SIG-M5 treated with dmso at 0.1 percent for 504 hours (cell line): ENCODE results near the gene GATAD2A.
"Not testable (repeated sequence)": the region's sequence is repeated elsewhere in the genome, so short reads cannot be mapped to it uniquely, and the experiment has no call there.

Experiments used
- DNase-seq: peaks from one replicate; lab custom pipeline; 2025; ENCODE audit not compliant: unreplicated experiment; lab: John Stamatoyannopoulos, UW

The GATAD2A gene

DNA sequence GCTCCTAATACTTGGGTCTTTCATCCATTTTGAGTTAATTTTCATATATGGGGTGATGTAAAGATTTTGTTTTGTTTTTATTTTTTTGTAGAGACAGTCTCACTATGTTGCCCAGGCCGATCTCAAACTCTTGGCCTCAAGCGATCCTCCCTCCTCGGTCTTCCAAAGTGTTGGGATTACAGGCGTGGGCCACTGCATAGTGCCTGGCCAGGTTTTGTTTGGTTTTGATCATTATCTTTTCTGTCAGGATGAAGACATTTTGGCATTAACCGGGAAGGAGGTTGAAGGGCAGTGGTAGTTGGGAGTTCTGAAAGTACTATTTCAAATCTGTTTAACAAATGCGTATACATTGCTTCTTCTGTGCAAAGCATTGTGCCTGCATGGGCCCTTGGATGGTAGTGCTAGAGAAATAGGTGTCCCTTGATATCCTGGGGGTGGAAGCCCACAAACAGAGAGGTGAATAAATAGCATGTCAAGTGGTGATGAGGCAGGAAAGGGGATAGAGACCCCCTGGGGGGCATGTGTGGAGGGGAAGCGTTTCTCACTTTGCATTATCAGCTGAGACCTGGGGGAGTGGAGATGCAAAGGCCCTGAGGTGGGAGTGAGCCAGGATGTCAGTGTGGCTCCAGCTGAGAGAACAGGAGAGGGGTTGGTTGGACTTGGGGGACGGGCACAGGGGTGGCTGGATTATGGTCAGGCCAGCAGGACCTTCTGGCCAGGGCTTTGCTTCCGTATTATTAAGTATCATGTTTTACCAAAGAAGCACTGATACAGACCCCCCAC lies 41.4 kb downstream of the GATAD2A start:
- no peak for DNase-seq

DNA sequence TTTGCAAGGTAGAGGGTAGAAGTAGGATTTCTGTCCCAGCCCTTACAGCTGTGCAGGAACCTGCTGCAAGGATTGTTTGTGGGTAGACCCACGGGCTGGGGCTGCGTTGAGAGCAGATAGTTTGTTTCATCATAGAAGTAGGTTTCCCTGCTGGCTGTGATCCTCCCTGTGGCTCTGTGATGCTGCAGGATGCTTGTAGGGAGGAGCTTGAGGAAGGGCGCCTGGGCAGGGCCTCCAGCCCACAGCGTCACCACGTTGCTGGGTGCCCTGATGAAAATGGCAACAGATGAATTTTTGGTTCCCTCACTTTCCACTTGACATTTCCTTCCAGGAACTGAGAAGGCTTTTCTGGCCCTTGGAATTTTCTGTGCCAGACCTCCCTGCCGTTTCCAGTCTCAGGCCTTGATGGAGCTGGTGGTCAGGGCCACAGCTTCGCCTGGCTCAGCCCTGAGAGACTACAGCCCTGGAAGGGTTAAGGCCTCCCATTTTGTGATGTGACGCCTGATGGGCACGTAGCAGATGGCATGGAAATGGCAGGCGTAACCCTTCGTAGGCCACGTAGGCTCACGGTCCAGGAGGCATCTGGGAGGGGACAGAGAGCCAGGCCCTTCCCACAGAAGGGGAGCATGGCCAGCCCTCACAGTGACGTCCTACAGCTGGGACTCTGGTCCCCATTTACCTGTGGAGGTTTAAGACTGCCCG lies 42.2 kb downstream of the GATAD2A start:
- no peak for DNase-seq

- no peak for DNase-seq
These were observed 42.7 kb downstream of the GATAD2A start for GRCh38 chr19:19448238-19448544.

DNA sequence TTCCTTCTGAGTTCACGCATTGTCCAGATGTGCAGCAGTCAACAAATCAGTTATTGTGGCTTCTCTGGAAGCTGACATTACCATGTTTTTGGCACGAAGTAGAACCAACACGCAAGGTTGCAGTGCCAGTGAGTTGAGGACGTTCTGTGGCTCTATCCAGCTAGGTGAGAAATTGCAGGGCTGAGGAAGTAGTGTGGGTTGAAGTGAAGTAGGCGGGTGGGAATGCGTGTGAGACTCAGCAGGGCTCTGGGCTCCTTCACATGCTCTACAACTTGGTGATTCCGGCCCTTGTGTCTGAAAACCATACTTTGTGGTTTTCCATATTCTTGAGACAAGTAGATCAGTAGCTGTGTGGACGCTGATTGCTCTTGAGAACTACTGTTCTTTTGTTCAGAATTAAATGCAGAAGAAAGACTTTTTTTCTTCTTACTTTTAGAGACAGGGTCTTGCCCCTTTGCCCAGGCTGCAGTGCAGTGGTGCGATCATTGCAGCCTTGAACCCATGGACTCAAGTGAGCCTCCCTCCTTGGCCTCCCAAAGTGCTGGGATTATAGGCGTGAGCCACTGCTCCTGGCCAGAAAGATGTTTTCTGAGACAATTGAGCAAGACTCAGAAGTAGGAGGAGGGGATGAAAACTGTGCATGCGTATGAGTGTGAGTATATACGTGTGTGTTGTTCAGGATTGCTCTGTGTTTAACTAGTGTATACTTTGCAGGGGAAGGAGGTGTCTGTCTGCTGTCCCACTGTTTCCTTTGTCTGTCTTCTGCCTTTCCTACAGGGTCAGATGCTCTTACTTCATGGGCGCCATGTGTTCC lies 46.2 kb downstream of the GATAD2A start:
- DNase-seq = no peak

DNA sequence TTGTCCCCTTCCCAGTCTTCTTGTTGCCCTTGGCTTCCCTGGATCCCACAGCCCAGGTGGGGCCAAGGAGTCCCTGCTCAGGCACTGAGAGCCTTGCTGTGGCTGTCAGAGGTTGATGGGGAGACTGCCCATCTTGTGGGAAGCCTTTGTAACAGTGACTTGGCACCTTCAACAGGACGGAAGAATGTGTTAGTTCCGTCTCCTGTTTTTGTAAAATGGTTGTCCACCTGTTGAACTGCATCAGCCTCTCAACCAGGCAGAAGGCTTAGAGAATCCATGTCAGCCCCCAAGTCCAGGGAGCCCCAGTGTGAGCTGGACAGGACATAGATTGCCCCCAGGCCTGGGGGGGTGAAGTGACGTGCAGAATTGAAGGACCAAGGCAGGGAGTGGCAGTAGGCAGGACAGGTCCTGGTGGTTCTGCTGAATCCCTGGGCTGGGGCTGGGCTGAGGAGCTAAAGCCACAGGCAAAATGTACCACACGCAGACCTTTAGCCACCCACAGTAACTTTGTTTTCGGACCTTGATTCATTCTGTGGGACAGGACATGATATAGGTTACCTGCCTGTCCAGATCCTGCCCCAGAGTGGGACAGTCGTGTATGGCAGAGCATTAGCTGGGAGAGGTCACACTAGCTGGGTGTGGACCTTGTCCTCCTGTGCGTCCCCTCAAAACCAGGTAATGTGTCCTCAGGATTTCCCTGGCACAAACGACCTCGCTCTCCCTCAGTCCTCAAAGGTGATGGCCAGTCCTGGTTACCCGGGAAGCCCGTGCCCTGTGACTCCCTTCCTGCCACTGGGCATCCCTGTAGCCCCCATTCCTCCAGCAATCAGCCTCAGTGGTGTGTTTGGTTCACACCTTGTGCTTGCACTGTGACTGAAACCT lies 47.0 kb downstream of the GATAD2A start:
- DNase-seq = no peak

- DNase-seq = no peak
These were observed 47.6 kb downstream of the GATAD2A start for GRCh38 chr19:19453125-19453454.

DNA sequence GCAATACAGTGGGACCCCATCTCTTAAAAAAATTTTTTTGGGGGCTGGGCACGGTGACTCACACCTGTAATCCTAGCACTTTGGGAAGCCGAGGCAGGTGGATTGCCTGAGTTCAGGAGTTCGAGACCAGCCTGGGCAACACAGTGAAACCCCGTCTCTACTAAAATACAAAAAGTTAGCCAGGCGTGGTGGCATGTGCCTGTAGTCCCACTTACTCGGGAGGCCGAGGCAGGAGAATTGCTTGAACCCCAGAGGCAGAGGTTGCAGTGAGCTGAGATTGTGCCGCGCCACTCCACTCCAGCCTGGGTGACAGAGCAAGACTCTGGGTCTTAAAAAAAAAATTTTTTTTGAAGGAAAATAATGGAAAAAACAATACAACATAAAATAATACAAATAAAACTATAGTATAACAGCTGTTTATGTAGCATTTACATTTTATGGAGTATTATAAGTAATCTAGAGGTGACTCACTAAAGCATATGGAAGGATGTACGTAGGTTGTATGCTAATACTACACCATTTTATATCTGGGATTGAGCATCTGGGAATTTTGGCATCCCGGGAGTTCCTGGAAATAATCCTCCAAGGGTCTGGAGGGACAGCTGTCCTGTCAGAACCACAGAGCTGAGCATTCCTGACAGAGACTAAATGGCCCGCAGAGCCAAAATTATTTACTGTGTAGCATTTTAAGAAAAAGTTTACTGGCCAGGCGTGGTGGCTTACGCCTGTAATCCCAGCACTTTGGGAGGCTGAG lies 49.9 kb downstream of the GATAD2A start:
- not testable (repeated sequence) for DNase-seq

GRCh38 chr19:19457671-19458070 lies 52.2 kb downstream of the GATAD2A start:
- DNase-seq = no peak

- DNase-seq = no peak
These were observed 52.8 kb downstream of the GATAD2A start for GRCh38 chr19:19458110-19458816.

DNA sequence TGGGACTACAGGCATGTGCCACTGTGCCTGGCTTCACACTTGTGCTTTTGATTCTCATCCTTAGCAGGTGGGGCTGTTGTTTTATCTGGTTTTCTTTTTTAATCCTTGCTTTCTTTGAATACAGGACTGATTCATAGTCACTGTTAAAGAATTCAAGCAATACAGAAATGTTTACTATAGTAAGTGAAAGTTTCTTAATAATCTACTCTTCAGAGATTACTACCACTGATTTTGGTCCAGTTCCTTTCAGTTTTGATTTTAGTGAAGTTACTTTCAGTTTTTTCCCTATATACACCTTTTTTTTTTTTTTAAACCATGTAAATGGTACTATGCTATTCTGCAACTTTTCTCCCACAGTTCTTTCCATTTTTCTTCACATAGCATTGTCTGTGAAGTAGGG lies 53.6 kb downstream of the GATAD2A start:
- no peak for DNase-seq

DNA sequence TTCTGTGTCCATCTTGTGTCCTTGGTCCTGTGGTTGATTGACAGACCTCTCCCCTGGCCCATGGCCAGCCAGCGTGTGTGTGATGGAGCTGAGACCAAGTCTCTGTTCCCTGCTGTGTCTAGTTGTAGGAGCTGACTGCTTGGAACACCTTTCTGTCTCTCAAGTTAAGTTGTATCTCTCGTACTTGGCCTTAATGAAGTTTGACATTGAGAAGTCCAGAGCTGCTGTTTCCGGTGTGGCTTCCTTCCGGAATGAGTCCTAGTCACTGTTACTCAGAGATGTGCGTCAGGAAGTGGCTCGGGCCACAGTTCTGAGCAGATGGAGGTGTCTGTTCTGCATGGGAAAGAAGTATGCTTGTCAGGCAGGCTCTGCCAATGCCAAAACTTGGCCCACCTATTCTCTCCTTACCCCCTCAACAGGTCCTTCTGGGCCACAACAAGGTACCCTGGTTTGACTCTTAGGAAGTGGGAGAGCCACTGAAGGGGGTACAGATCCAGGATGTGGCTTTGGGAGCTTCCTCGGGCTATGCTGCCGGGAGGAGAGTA lies 54.3 kb downstream of the GATAD2A start:
- no peak for DNase-seq

- no peak for DNase-seq
These were observed 54.8 kb downstream of the GATAD2A start for GRCh38 chr19:19460258-19460731.

GRCh38 chr19:19460761-19461265 lies 55.3 kb downstream of the GATAD2A start:
- DNase-seq = no peak

GRCh38 chr19:19461306-19461670 lies 55.8 kb downstream of the GATAD2A start:
- DNase-seq = no peak

DNA sequence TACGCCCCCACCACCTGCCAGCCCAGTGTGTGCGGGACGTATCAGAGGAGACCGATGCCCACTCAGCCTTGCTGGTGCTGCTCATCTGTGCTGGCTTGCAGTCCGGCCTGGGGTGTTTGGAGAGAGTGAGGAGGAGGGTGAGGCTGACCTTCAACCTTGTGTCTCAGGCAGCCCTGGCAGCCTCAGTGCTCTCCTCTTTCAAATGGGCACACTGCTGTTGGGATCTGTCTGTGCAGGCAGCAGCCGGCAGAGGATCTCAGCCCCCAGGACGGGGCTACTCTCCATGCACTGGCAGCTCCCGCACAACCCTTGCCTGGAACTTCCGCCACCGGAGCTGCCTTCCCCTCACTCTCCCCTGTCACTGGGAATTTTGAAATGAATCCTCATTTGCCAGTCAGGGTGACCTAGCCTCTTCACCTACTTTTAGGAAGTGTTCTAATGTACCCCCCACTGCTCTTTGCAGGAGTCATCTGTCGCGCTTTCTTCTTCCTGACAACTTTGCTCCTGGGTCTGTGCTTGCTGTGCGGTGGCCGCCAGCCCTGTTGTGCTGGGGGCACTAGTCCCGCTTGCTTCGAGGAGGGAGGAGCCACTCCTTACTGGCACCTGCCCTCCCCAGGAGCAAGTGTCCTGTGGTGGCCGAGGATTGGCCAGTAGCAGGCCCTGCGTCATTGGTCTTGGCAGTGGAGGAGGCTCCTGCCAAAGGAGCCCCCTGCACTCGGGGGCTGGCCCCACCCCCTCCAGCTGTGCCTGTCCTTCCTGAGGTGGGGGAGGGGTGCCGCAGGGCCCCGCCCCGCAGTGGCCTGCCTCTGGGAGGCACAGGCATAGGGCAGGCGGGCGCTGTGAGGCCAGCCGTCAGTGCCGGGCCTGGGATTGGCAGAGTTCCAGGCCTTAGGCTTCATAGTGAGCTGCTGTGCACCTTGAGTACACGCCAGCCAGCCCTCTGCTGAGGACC lies 56.5 kb downstream of the GATAD2A start:
- no peak for DNase-seq

DNA sequence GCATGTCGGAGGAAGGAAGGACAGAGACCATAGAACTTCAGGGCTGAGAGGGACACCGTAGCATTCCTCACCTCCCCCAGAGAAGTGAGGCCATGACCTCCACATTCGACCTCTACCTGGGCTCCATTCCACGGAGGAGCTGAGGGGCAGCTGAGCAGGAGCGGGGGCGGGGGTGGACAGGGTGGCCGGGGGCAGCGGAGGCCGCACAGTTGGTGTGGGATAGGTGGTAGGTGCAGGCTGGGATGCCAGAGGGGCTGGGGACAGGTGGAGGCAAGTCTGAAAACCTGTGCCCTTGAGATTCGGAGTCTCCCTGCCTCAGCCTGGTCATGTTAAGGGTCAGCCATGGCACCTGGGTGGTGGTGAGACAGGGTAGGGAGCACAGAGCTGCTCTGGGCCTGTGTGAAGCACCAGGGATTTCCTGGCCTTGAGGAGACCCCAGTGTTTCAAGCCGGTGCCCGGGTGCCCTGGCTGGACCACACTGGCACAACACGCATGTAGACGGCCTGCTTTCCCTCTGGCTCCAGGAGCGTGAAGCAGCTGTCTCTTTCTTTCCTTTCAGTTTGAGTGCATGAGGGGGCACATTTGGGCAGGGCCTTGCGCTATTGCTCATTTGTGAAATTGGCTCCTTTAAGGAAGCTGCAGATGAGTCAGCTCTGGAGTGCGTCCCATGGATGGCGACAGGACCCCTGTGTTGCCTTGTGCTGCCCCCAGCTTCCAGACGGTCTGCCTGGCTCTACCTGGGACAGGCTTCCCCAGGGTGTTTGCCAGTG lies 58.1 kb downstream of the GATAD2A start:
- DNase-seq = no peak

GRCh38 chr19:19464339-19465098 lies 59.0 kb downstream of the GATAD2A start:
- DNase-seq = no peak
